Natural killer cell (primary cell): ENCODE data around the gene GARIN1A. TPM values are rescaled to one million over a fixed set of nuclear protein-coding genes. Genes with fewer than 3 reads are reported as not detected.

Experiments used
- ATAC-seq, 3 donors: fragments of 150-1000 bp in 2 of 3; fragments of 200-7000 bp in 1 of 3; cut with Tn5 transposase; 1 replicate in 1 of 3; 2 replicates in 2 of 3; pipeline ENCODE4 v1.10.0; 2021; ENCODE audit warnings: mild to moderate bottlenecking in 2 of 3, moderate library complexity in 2 of 3
- DNase-seq, 2 donors: peaks; one replicate each; pipeline versions ENCODE4 v3.0.0 to v3.0.0-alpha.2; 2013 to 2021; ENCODE audit warnings: mixed read lengths in 1 of 2
- H3K27ac ChIP-seq: one replicate; pipeline ENCODE4 v1.5.1; 2013; ENCODE audit warnings: mild to moderate bottlenecking, low read length
- H3K27me3 ChIP-seq: one replicate; pipeline ENCODE4 v1.6.1; 2013; ENCODE audit warnings: low read length; ENCODE audit not compliant: control insufficient read depth, insufficient read depth
- H3K36me3 ChIP-seq: one replicate; pipeline ENCODE4 v1.6.1; 2013; ENCODE audit warnings: low read length; ENCODE audit not compliant: control insufficient read depth, insufficient read depth
- H3K4me1 ChIP-seq: one replicate; pipeline ENCODE4 v1.6.1; 2013; ENCODE audit warnings: low read length; ENCODE audit not compliant: control insufficient read depth, insufficient read depth
- H3K4me3 ChIP-seq: one replicate; pipeline ENCODE4 v1.5.1; 2013; ENCODE audit warnings: low read length
- H3K9me3 ChIP-seq: one replicate; pipeline ENCODE4 v1.6.1; 2013; ENCODE audit warnings: low read length; ENCODE audit not compliant: control insufficient read depth, insufficient read depth
- H3K27ac Mint-ChIP-seq, 2 donors: one replicate each; pipeline ENCODE4 v1.8.0; 2022; ENCODE audit warnings: mild to moderate bottlenecking in 2 of 2, mixed read lengths in 2 of 2, moderate library complexity in 1 of 2
- H3K27me3 Mint-ChIP-seq, 2 donors: one replicate each; pipeline ENCODE4 v1.8.0; 2022; ENCODE audit warnings: low read depth in 2 of 2, mixed read lengths in 2 of 2
- H3K36me3 Mint-ChIP-seq: one replicate; pipeline ENCODE4 v1.8.0; 2022; ENCODE audit warnings: mixed read lengths
- H3K4me1 Mint-ChIP-seq, 2 donors: one replicate each; pipeline ENCODE4 v1.8.0; 2022; ENCODE audit warnings: mixed read lengths in 2 of 2
- H3K4me3 Mint-ChIP-seq: one replicate; pipeline ENCODE4 v1.8.0; 2022; ENCODE audit warnings: mild to moderate bottlenecking, moderate library complexity, mixed read lengths
- H3K9me3 Mint-ChIP-seq, 2 donors: one replicate each; pipeline ENCODE4 v1.8.0; 2022; ENCODE audit warnings: mixed read lengths in 2 of 2
- CTCF ChIP-seq: fragments of 200-600 bp; IDR thresholded peaks from one replicate; pipeline ENCODE4 v1.8.0; 2022; ENCODE audit warnings: antibody characterized with exemption
- WGBS: methylation state at CpG from one replicate; pipeline ENCODE4 v1.1.7; 2013; ENCODE audit warnings: missing lambda C conversion rate; ENCODE audit not compliant: insufficient coverage; 5-methylcytosine and 5-hydroxymethylcytosine counted together
- intact Hi-C: fragments of 100-400 bp; cut with micrococcal nuclease; formaldehyde crosslinking; loops from one replicate; pipeline ENCODE4 v1.14.2; 2022
- total RNA-seq, 4 donors: library from RNA; stranded (reverse); fragments of 120-200 nt in 1 of 4; gene quantifications; one replicate each; pipeline versions ENCODE4 v1.2.3 to v1.2.4, GENCODE V29; 2013 to 2022

The GARIN1A gene
- total RNA-seq, 3 donors from 2014 or later (not counting 1 experiment from before 2014, with no cell fraction given): 1.1 to 2.5 (median 1.1) TPM

GRCh38 chr7:128697302-128697905 is 25.3 kb downstream of the GARIN1A start:
- intact Hi-C loops: no loop called here
- TF ChIP-seq CTCF: no peak
- Histone ChIP-seq H3K36me3 (no peaks in the 10 kb centered on the region), H3K9me3 (no peaks in the 10 kb centered on the region), H3K4me1 (peaks cover 7% of the 10 kb centered on the region), H3K27me3 (peaks cover 35% of the 10 kb centered on the region), H3K4me3 (no peak overlapping the region), H3K27ac (no peak overlapping the region)
- H3K4me1 Mint-ChIP-seq: peaks cover 7 to 8% of the 10 kb centered on the region in 2 donors
- DNase-seq: peak; percentile 32 to 58
- peak; percentile 41 to 67 (median 63) for ATAC-seq
- peak overlapping the region; percentile 77 for H3K4me3 Mint-ChIP-seq
- H3K27ac Mint-ChIP-seq: peak overlapping the region in 1 of 2 donors; percentile 52
- peaks cover 65 to 74% of the 10 kb centered on the region in 2 donors for H3K27me3 Mint-ChIP-seq
- H3K36me3 Mint-ChIP-seq: no peaks in the 10 kb centered on the region
- H3K9me3 Mint-ChIP-seq: no peaks in the 10 kb centered on the region
- WGBS: 5% methylated on average over 34 of the region's 37 CpGs

- H3K27ac ChIP-seq: no peak overlapping the region
- H3K36me3 ChIP-seq: no peaks in the 10 kb centered on the region
- peaks cover 7 to 8% of the 10 kb centered on the region in 2 donors for H3K4me1 Mint-ChIP-seq
- no peak overlapping the region for H3K4me3 Mint-ChIP-seq
- H3K4me3 ChIP-seq: no peak overlapping the region
- WGBS: 91% methylated on average over 3 of the region's 3 CpGs
- TF ChIP-seq CTCF: no peak
- intact Hi-C loops: no loop called here
- DNase-seq: no peak
- peaks cover 7% of the 10 kb centered on the region for H3K4me1 ChIP-seq
- no peak overlapping the region for H3K27ac Mint-ChIP-seq
- H3K9me3 ChIP-seq: no peaks in the 10 kb centered on the region
- H3K36me3 Mint-ChIP-seq: no peaks in the 10 kb centered on the region
- H3K9me3 Mint-ChIP-seq: no peaks in the 10 kb centered on the region
- peaks cover 35% of the 10 kb centered on the region for H3K27me3 ChIP-seq
- ATAC-seq: no peak
- H3K27me3 Mint-ChIP-seq: peaks cover 63 to 73% of the 10 kb centered on the region in 2 donors
Measured at GRCh38 chr7:128699196-128699712, 27.2 kb downstream of the GARIN1A start.

GRCh38 chr7:128699895-128700294 is 27.8 kb downstream of the GARIN1A start:
- ATAC-seq: no peak
- WGBS: no CpG with 5 or more reads among the region's 1 CpG
- peaks cover 35% of the 10 kb centered on the region for H3K27me3 ChIP-seq
- Mint-ChIP-seq H3K36me3 (no peaks in the 10 kb centered on the region), H3K27me3 (peaks cover 58 to 73% of the 10 kb centered on the region in 2 donors), H3K9me3 (no peaks in the 10 kb centered on the region), H3K4me1 (peaks cover 7 to 8% of the 10 kb centered on the region in 2 donors), H3K4me3 (no peak overlapping the region), H3K27ac (no peak overlapping the region)
- H3K36me3 ChIP-seq: no peaks in the 10 kb centered on the region
- no peak for TF ChIP-seq CTCF
- intact Hi-C loops: no loop called here
- H3K9me3 ChIP-seq: no peaks in the 10 kb centered on the region
- H3K4me1 ChIP-seq: peaks cover 7% of the 10 kb centered on the region
- no peak overlapping the region for H3K4me3 ChIP-seq
- H3K27ac ChIP-seq: no peak overlapping the region
- DNase-seq: no peak
